Upper lobe of left lung (tissue), 6 donors: ENCODE measurements around the gene CFAP100. TPM values are rescaled to one million over a fixed set of nuclear protein-coding genes. Genes with fewer than 3 reads are reported as not detected.

Source experiments
- ATAC-seq, 2 donors: fragments of 200-7000 bp; cut with Tn5 transposase; one replicate each; pipeline ENCODE4 v1.9.1; 2022; ENCODE audit warnings: mild to moderate bottlenecking in 2 of 2, moderate library complexity in 2 of 2; ENCODE audit not compliant: low FRiP score in 2 of 2
- DNase-seq, 2 donors: peaks; one replicate each; pipeline ENCODE4 v3.0.0-alpha.2; 2019 to 2020
- H3K27ac ChIP-seq, 4 donors: fragments of 200-600 bp; sonication (generic); one replicate each; pipeline ENCODE4 v1.5.1; 2016 to 2019
- H3K27me3 ChIP-seq, 4 donors: fragments of 200-600 bp; sonication (generic); one replicate each; pipeline ENCODE4 v1.5.1; 2017 to 2019
- H3K36me3 ChIP-seq, 4 donors: fragments of 200-600 bp; sonication (generic); one replicate each; pipeline ENCODE4 v1.5.1; 2016 to 2019
- H3K4me1 ChIP-seq, 4 donors: fragments of 200-600 bp; sonication (generic); one replicate each; pipeline ENCODE4 v1.5.1; 2018 to 2019
- H3K4me3 ChIP-seq, 4 donors: fragments of 200-600 bp; sonication (generic); one replicate each; pipeline ENCODE4 v1.5.1; 2017 to 2019; ENCODE audit warnings: mild to moderate bottlenecking in 2 of 4, moderate library complexity in 1 of 4
- H3K9me3 ChIP-seq, 4 donors: fragments of 200-600 bp; sonication (generic); one replicate each; pipeline ENCODE4 v1.5.1; 2018 to 2019
- EP300 ChIP-seq, 4 donors: sonication (generic); formaldehyde crosslinking; IDR thresholded peaks; one replicate each; pipeline ENCODE4 v1.5.1; 2017; ENCODE audit warnings: antibody characterized with exemption in 4 of 4, control low read depth in 2 of 4
- POLR2A ChIP-seq, 4 donors: fragments of 450-650 bp; IDR thresholded peaks; one replicate each; pipeline ENCODE4 v1.5.1; 2016 to 2017; ENCODE audit warnings: antibody characterized with exemption in 4 of 4, mild to moderate bottlenecking in 2 of 4
- POLR2AphosphoS5 ChIP-seq, 2 donors: sonication (generic); formaldehyde crosslinking; IDR thresholded peaks; one replicate each; pipeline ENCODE4 v1.5.1; 2017; ENCODE audit warnings: antibody characterized with exemption in 2 of 2
- WGBS, 2 donors: methylation state at CpG; one replicate each; pipeline ENCODE4 v1.1.5; 2017 to 2018; 5-methylcytosine and 5-hydroxymethylcytosine counted together
- total RNA-seq, 6 donors: library from RNA; depleted of rRNA in 4 of 6; stranded (reverse); fragments of >200 nt in 4 of 6; gene quantifications; one replicate each; pipeline versions ENCODE4 v1.1.0 to v1.2.1, GENCODE V29; 2016 to 2021
- TF ChIP-seq, protein P1 (sequence below), 6 experiments: fragments of 450-650 bp in 4 of 6; fragments of 200-600 bp in 2 of 6; sonication (generic) in 2 of 6; IDR thresholded peaks; one replicate each; pipeline ENCODE4 v1.5.1; 2016 to 2019; ENCODE audit warnings: antibody characterized with exemption in 6 of 6
- donor health status: DM: no; HTN: no; CAD: no; lungs with moderate emphysema.
- donor health status: DM: no; HTN: yes; CAD: no; lungs with severe emphysema.

The CFAP100 gene
- total RNA-seq, 6 donors from 2014 or later: 0.09 to 57.9 (median 21.6) TPM

DNA sequence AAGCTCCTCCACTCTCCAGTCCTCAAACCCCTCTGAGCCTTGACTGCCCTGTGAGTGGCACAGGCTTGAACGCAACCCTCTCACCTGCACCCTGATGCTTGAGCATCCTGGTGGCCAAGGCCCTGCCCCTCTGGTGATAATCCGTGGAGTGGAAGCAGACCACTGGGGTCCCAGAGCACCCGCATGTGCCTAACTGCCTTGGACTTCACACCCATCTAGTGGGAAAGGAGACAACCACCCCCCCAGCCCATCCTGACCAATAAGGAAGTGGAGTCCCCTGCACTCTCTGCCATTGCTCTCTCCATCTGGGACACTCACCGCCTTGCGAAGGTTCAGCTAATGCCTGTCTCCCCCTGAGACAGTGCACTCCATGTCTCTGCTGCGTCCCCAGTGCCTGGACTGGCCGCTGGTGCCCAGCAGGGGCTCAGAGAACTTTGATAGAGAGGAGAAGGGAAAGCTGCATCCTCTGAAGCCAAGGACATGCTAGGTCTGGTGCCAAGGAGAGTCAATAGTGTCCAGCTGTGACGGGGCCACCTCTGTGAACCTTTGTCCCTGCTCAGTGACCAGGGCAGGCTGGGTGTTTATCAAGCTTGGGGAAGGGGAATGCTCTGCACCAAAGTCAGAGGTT is 40.9 kb upstream of the CFAP100 start:
- Histone ChIP-seq H3K4me1 (peaks cover 30 to 80% (median 75%) of the 10 kb centered on the region in 4 donors), H3K4me3 (peak overlapping the region in 1 of 4 donors; percentile 13)
- TF ChIP-seq POLR2AphosphoS5 (IDR thresholded peaks at IDR 0.05): peak in 1 of 2 donors; percentile 15
- TF ChIP-seq, protein P1, sequence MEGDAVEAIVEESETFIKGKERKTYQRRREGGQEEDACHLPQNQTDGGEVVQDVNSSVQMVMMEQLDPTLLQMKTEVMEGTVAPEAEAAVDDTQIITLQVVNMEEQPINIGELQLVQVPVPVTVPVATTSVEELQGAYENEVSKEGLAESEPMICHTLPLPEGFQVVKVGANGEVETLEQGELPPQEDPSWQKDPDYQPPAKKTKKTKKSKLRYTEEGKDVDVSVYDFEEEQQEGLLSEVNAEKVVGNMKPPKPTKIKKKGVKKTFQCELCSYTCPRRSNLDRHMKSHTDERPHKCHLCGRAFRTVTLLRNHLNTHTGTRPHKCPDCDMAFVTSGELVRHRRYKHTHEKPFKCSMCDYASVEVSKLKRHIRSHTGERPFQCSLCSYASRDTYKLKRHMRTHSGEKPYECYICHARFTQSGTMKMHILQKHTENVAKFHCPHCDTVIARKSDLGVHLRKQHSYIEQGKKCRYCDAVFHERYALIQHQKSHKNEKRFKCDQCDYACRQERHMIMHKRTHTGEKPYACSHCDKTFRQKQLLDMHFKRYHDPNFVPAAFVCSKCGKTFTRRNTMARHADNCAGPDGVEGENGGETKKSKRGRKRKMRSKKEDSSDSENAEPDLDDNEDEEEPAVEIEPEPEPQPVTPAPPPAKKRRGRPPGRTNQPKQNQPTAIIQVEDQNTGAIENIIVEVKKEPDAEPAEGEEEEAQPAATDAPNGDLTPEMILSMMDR (IDR thresholded peaks at IDR 0.05): no peak

GRCh38 chr3:126354776-126355175 is 39.9 kb upstream of the CFAP100 start:
- WGBS, 2 donors: 58 to 78% methylated on average over 6 to 7 of the region's 7 CpGs
- Histone ChIP-seq H3K36me3 (peaks cover 6 to 23% (median 14%) of the 10 kb centered on the region in 4 donors), H3K4me1 (peaks cover 30 to 79% (median 72%) of the 10 kb centered on the region in 4 donors), H3K27me3 (peaks cover 0 to 12% (median 3%) of the 10 kb centered on the region in 4 donors), H3K9me3 (no peaks in the 10 kb centered on the region), H3K27ac (peak overlapping the region; percentile 91 to 98 (median 94)), H3K4me3 (peak overlapping the region in 2 of 4 donors; percentile 3 to 91)
- DNase-seq (peak in 1 of 2 donors; percentile 45), ATAC-seq (no peak)
- TF ChIP-seq EP300 (IDR thresholded peaks at IDR 0.05): no peak
- TF ChIP-seq, protein P1 (IDR thresholded peaks at IDR 0.05): no peak

More for the DNA sequence above, 40.9 kb upstream of the CFAP100 start:
- peaks cover 6 to 30% (median 16%) of the 10 kb centered on the region in 4 donors for H3K36me3 ChIP-seq
- no peaks in the 10 kb centered on the region for H3K9me3 ChIP-seq
- ATAC-seq (no peak), DNase-seq (peak in 1 of 2 donors; percentile 20)
- peaks cover 0 to 12% (median 3%) of the 10 kb centered on the region in 4 donors for H3K27me3 ChIP-seq
- peak overlapping the region; percentile 91 to 98 (median 94) for H3K27ac ChIP-seq
- 92 to 96% methylated on average over 4 to 8 of the region's 8 CpGs for WGBS, 2 donors

- Histone ChIP-seq H3K27me3 (peaks cover 0 to 12% (median 3%) of the 10 kb centered on the region in 4 donors), H3K4me1 (peaks cover 30 to 74% (median 67%) of the 10 kb centered on the region in 4 donors), H3K9me3 (no peaks in the 10 kb centered on the region), H3K4me3 (peak overlapping the region; percentile 18 to 91 (median 66)), H3K27ac (peak overlapping the region; percentile 91 to 98 (median 94)), H3K36me3 (peaks cover 6 to 20% (median 13%) of the 10 kb centered on the region in 4 donors)
- ATAC-seq (no peak), DNase-seq (peak in 1 of 2 donors; percentile 33)
- TF ChIP-seq POLR2AphosphoS5 (IDR thresholded peaks at IDR 0.05) (no peak), POLR2A (IDR thresholded peaks at IDR 0.05) (no peak), EP300 (IDR thresholded peaks at IDR 0.05) (no peak)
- TF ChIP-seq, protein P1 (IDR thresholded peaks at IDR 0.05): no peak
- 58 to 72% methylated on average over 3 of the region's 3 CpGs for WGBS, 2 donors
Measured at GRCh38 chr3:126355251-126355650, 39.5 kb upstream of the CFAP100 start.

DNA sequence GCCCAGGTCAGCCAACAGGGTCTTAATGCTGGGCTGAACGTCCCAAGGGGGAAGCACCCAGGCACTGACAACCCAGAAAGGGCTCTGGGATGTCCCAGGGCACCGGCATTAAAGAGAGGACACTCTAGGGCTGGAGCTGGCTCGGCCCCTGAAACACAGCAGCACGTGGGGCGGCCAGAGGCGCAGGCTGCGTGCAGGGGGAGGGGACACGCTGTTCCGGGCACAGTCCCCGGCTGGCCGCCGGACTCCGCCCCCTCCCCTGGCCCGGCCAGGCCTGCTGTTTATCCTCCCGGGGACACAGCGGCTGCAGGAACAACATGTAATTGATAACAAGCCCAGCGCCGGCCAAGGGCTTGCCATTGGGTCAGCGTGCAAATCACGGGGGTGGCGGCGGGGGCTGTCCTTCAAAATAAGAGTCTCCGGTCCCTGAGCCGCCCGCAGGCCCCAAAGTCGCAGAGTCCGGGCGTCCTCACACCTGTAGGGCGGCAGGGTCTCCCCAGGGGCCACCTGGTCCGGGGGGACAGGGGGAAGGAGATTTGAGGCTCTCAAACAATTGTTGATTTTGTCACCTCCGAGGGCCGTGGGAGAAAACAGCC is 38.8 kb upstream of the CFAP100 start:
- WGBS, 2 donors: 0 to 3% methylated on average over 5 to 32 of the region's 32 CpGs
- TF ChIP-seq POLR2AphosphoS5 (IDR thresholded peaks at IDR 0.05) (peak; percentile 72 to 89), EP300 (IDR thresholded peaks at IDR 0.05) (peak in 3 of 4 donors; percentile 70 to 96 (median 91)), POLR2A (IDR thresholded peaks at IDR 0.05) (peak in 3 of 4 donors; percentile 40 to 76 (median 59))
- TF ChIP-seq, protein P1 (IDR thresholded peaks at IDR 0.05): no peak
- Histone ChIP-seq H3K27ac (peak overlapping the region; percentile 91 to 98 (median 94)), H3K27me3 (peaks cover 0 to 12% (median 3%) of the 10 kb centered on the region in 4 donors), H3K36me3 (peaks cover 6 to 16% (median 9%) of the 10 kb centered on the region in 4 donors), H3K9me3 (no peaks in the 10 kb centered on the region), H3K4me1 (peaks cover 27 to 69% (median 61%) of the 10 kb centered on the region in 4 donors), H3K4me3 (peak overlapping the region; percentile 60 to 91 (median 66))
- peak; percentile 97 to 98 for DNase-seq
- ATAC-seq: peak; percentile 87 to 93
